ENCODE measurements around the gene KCNK18.

KCNK18 gene

GRCh38 chr10:117254774-117255735 is 57.8 kb downstream of the KCNK18 start:
- DNase-seq, result no peak

DNA sequence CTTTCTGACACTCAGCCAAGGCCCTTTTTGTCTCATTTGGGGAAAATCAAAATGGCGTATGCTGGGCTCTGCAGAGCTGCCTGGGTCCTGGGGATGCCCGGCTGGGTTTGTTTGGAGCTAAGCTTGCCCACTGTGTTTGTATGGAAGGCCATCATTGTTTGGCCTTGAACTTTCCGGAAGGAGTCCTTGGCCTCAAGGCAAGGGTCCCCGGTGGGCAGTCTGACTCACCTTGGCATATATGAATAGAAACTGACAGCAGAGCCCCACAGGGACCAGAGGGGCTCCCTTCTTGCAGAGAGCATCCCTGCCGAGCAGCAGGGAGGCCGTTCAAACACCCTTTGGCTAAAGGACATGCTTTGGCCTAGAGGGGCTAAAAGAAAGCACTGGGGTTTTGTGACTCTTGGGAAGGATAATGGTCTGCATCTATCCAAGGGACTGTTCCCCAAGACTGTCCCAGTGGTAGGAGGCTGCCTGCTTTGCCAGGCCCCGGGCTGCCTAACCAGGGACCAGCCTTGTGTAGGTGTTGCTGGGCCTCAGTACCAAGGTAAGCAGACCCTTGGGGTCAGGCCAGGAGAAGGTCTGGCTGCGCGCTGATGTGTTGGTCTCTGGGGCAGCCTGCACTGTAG is 58.7 kb downstream of the KCNK18 start:
- no peak for DNase-seq

DNA sequence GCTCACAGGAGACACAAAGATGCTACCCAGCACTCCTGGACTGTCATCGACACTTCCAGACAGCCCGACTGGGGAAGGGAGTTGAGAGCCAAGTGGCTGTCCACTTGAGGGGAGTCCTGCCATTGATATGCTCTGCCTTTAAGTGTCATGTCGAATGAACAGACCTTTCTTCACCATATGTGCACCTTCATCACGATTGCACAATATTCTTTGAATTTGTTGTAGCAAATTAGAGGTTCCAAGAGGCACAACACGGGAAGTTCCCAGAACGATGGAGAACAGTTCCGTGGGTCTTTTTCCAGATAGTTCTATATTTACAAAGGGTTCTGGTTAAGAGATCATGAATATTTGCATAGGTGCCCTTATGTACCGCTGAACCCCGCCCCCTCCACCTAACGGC is 59.6 kb downstream of the KCNK18 start:
- DNase-seq, result no peak

DNA sequence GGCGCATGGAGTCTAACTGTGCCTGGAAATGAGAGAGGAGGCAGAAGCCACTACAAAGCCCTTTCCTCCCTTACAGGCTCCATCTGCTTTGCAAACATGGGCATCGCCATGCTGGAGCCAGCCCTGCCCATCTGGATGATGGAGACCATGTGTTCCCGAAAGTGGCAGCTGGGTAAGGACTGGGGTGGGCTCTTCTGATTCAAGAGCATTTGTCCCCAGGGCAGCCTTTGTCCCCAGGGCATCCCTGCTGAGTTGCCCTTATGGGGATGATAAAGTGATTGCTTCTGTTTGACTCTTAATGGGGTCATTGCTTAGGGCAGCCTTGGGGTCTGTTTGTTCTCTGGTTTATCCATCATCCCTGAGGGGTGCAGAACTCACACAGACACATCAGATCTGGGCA is 60.4 kb downstream of the KCNK18 start:
- no peak for DNase-seq

- DNase-seq, result no peak
These were observed 62.0 kb downstream of the KCNK18 start for GRCh38 chr10:117259279-117259678.

Data from midbrain (tissue), 1 donor.